HepG2 (cell line): ENCODE results near the gene COPZ1. TPM values are rescaled to one million over a fixed set of nuclear protein-coding genes. Genes with fewer than 3 reads are reported as not detected.

Experiments
- ATAC-seq: fragments of 200-7000 bp; cut with Tn5 transposase; 3 replicates; pipeline ENCODE4 v1.9.1; 2020; ENCODE audit warnings: mild to moderate bottlenecking, moderate library complexity
- BruUV-seq: library from RNA; stranded (reverse); fragments of 400-500 nt; replicated peaks from 2 replicates; lab custom pipeline; 2021; lab: Mats Ljungman, UMichigan
- CTCF ChIA-PET: fragments of 300-600 bp; formaldehyde crosslinking; extraction: SDS; loops from one replicate; lab custom pipeline; 2021; ENCODE audit warnings: low total read pairs, inconsistent platforms, low intra/inter-chr PET ratio; lab: Yijun Ruan, JAX
- POLR2A ChIA-PET: fragments of 350-600 bp; sonication (Branson Sonifier 250); formaldehyde crosslinking; loops from one replicate; lab custom pipeline; 2020; ENCODE audit warnings: antibody characterized with exemption, inconsistent platforms; lab: Yijun Ruan, JAX
- DNase-seq: peaks from one replicate; pipeline ENCODE4 v3.0.0-alpha.2; 2015; ENCODE audit warnings: low spot score
- FAIRE-seq: peaks from 3 replicates; lab custom pipeline; 2011; peaks lifted over from hg19 to GRCh38; lab: Jason Lieb, UNC
- H2AFZ ChIP-seq: one replicate; pipeline ENCODE4 v1.6.1; 2011; ENCODE audit warnings: low read length, inconsistent platforms
- H3K27ac ChIP-seq: fragments of 300-600 bp; 3 replicates; pipeline ENCODE4 v1.8.0; 2011; ENCODE audit warnings: mixed run types, mild to moderate bottlenecking, mixed read lengths, low read length, inconsistent platforms; ENCODE audit not compliant: insufficient read depth; ENCODE audit errors: extremely low read length
- H3K27me3 ChIP-seq, 2 experiments: fragments of 200-600 bp in 1 of 2; 2 replicates in 1 of 2; 3 replicates in 1 of 2; pipeline versions ENCODE4 v1.6.0 to v1.8.0; 2011; ENCODE audit warnings: low read length in 2 of 2, mild to moderate bottlenecking in 2 of 2, moderate library complexity in 2 of 2, inconsistent platforms in 1 of 2; ENCODE audit not compliant: insufficient read depth in 2 of 2, control insufficient read depth in 1 of 2
- H3K36me3 ChIP-seq, 2 experiments: fragments of 200-600 bp in 1 of 2; replicated peaks in 1 of 2; 2 replicates in 1 of 2; 3 replicates in 1 of 2; pipeline versions ENCODE4 v1.5.1 to v1.8.0; 2011; ENCODE audit warnings: low read length in 2 of 2, inconsistent platforms in 1 of 2; ENCODE audit not compliant: insufficient read depth in 2 of 2, control insufficient read depth in 1 of 2
- H3K4me1 ChIP-seq: 2 replicates; pipeline ENCODE4 v1.5.1; 2012; ENCODE audit warnings: low read length, inconsistent platforms; ENCODE audit not compliant: insufficient read depth
- H3K4me2 ChIP-seq: 2 replicates; pipeline ENCODE4 v1.6.0; 2011; ENCODE audit warnings: low read depth, low read length, inconsistent platforms
- H3K4me3 ChIP-seq, 3 experiments: fragments of 200-600 bp in 1 of 3; sonication (generic), shearing (Covaris generic) in 1 of 3; replicated peaks in 1 of 3; 2 replicates each; pipeline ENCODE4 v1.5.1; 2011 to 2016; ENCODE audit warnings: low read length in 3 of 3, inconsistent platforms in 2 of 3, low read depth in 2 of 3, mild to moderate bottlenecking in 2 of 3, control low read depth in 1 of 3, mixed read lengths in 1 of 3; ENCODE audit not compliant: insufficient read depth in 1 of 3
- H3K79me2 ChIP-seq: one replicate; pipeline ENCODE4 v1.6.1; 2011; ENCODE audit warnings: low read length, inconsistent platforms; ENCODE audit not compliant: insufficient read depth
- H3K9ac ChIP-seq: 2 replicates; pipeline ENCODE4 v1.6.0; 2011; ENCODE audit warnings: mild to moderate bottlenecking, low read depth, low read length, inconsistent platforms; ENCODE audit not compliant: insufficient read depth
- H3K9me3 ChIP-seq: 2 replicates; pipeline ENCODE4 v1.5.1; 2012; ENCODE audit warnings: mild to moderate bottlenecking, low read length
- H4K20me1 ChIP-seq: 2 replicates; pipeline ENCODE4 v1.6.0; 2011; ENCODE audit warnings: inconsistent platforms, mild to moderate bottlenecking, low read length, moderate library complexity; ENCODE audit not compliant: insufficient read depth
- AGO2 ChIP-seq: fragments of 200-400 bp; formaldehyde crosslinking; optimal IDR thresholded peaks from 2 replicates; pipeline ENCODE3; 2017; ENCODE audit warnings: mild to moderate bottlenecking, low read depth, low read length, moderate library complexity
- HNRNPLL ChIP-seq: fragments of 200-400 bp; formaldehyde crosslinking; IDR thresholded peaks from 2 replicates; pipeline ENCODE4 v1.6.1; 2017; ENCODE audit warnings: mild to moderate bottlenecking, low read depth, low read length; ENCODE audit not compliant: poor library complexity, severe bottlenecking
- WGBS: methylation state at CpG from one replicate; pipeline ENCODE4 v1.1.6; 2017; ENCODE audit warnings: low lambda C conversion rate; 5-methylcytosine and 5-hydroxymethylcytosine counted together
- in situ Hi-C: cut with HindIII; loops from 2 replicates; pipeline ENCODE4 v1.10.0; 2017; ENCODE audit warnings: low pct_unique_long_range_greater_than_20kb; ENCODE audit not compliant: extremely low pct_ligation_motif_present
- intact Hi-C: fragments of 100-400 bp; cut with micrococcal nuclease; formaldehyde crosslinking; loops from one replicate; pipeline ENCODE4 v1.10.0; 2022; ENCODE audit not compliant: unreplicated experiment
- polyA plus RNA-seq, 8 experiments: library from polyadenylated mRNA; depleted of rRNA in 3 of 8; stranded (reverse) in 7 of 8; unstranded in 1 of 8; fragments of >200 nt; fragmentation: Illumina TruSeq in 4 of 8; extraction: Trizol in 4 of 8; gene quantifications; 2 replicates each; pipeline versions ENCODE4 v1.2.1 to v1.2.3, GENCODE V29; 2011 to 2016; ENCODE audit warnings: low read depth in 4 of 8, missing spikeins in 1 of 8, mixed read lengths in 1 of 8; ENCODE audit not compliant: insufficient read depth in 1 of 8
- total RNA-seq, 5 experiments: library from RNA; depleted of rRNA; stranded (reverse); fragments of >200 nt; fragmentation: Illumina TruSeq; extraction: Trizol; gene quantifications; 2 replicates each; pipeline ENCODE4 v1.2.3, GENCODE V29; 2016; ENCODE audit warnings: low read depth in 1 of 5
- TF ChIP-seq, protein P1 (sequence below): sonication (generic); formaldehyde crosslinking; IDR thresholded peaks from 2 replicates; pipeline ENCODE4 v1.4.0; 2020; ENCODE audit warnings: missing genetic modification reagents
- TF ChIP-seq, protein P2 (sequence below): sonication (generic); formaldehyde crosslinking; IDR thresholded peaks from 2 replicates; pipeline ENCODE4 v1.4.0; 2020; ENCODE audit warnings: missing genetic modification reagents

COPZ1 gene
- total and polyA plus RNA-seq, 2 of the 13 experiments (the other 11 are each of a cell fraction or from before 2014, with no cell fraction given) = 125 to 184 TPM

DNA sequence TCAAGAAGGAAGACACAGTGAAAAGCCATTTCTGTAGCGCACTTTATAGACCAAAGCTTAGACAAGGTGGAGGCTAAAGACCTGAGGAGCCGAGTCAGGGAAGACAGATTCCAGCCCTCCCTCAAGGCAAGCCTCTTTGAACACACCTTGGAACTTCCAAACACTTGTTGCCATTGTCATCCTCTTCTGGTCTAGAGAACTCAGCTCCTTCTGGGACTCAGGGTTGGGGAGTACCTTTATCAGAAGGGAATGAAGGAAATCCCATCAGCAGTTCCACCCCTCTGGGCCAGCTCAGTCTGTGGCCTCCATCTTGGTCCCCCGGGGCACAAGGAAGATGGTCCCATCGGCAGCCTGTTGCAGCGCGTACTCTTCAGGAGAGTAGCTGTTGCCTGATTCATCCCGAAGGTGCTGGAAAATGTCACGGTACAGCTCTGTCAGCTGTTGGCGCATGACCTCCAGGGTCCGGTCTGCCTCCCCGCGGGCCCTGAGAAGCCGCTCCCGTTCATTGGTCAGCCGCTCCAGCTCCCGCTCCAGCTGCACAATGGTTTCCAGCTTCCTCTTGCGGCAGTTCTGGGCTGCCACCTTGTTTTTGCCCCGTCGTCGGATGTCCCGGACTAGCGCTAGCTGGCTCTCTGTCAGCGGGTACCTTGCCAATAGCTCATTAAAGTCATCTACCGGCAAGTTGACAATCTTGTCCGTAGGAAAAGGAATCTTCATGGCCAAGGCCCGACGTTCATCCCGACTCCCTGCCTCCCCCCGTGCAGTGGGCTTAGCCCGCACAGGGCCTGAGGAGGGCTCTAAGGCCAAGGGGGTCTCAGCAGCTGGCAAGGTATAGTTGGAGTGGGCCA is 32.6 kb upstream of the COPZ1 start:
- TF ChIP-seq, protein P1, sequence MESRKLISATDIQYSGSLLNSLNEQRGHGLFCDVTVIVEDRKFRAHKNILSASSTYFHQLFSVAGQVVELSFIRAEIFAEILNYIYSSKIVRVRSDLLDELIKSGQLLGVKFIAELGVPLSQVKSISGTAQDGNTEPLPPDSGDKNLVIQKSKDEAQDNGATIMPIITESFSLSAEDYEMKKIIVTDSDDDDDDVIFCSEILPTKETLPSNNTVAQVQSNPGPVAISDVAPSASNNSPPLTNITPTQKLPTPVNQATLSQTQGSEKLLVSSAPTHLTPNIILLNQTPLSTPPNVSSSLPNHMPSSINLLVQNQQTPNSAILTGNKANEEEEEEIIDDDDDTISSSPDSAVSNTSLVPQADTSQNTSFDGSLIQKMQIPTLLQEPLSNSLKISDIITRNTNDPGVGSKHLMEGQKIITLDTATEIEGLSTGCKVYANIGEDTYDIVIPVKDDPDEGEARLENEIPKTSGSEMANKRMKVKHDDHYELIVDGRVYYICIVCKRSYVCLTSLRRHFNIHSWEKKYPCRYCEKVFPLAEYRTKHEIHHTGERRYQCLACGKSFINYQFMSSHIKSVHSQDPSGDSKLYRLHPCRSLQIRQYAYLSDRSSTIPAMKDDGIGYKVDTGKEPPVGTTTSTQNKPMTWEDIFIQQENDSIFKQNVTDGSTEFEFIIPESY (CRISPR knock-in tag) = peak; percentile 37; the same call in 1 of the 2 replicates
- TF ChIP-seq, protein P2, sequence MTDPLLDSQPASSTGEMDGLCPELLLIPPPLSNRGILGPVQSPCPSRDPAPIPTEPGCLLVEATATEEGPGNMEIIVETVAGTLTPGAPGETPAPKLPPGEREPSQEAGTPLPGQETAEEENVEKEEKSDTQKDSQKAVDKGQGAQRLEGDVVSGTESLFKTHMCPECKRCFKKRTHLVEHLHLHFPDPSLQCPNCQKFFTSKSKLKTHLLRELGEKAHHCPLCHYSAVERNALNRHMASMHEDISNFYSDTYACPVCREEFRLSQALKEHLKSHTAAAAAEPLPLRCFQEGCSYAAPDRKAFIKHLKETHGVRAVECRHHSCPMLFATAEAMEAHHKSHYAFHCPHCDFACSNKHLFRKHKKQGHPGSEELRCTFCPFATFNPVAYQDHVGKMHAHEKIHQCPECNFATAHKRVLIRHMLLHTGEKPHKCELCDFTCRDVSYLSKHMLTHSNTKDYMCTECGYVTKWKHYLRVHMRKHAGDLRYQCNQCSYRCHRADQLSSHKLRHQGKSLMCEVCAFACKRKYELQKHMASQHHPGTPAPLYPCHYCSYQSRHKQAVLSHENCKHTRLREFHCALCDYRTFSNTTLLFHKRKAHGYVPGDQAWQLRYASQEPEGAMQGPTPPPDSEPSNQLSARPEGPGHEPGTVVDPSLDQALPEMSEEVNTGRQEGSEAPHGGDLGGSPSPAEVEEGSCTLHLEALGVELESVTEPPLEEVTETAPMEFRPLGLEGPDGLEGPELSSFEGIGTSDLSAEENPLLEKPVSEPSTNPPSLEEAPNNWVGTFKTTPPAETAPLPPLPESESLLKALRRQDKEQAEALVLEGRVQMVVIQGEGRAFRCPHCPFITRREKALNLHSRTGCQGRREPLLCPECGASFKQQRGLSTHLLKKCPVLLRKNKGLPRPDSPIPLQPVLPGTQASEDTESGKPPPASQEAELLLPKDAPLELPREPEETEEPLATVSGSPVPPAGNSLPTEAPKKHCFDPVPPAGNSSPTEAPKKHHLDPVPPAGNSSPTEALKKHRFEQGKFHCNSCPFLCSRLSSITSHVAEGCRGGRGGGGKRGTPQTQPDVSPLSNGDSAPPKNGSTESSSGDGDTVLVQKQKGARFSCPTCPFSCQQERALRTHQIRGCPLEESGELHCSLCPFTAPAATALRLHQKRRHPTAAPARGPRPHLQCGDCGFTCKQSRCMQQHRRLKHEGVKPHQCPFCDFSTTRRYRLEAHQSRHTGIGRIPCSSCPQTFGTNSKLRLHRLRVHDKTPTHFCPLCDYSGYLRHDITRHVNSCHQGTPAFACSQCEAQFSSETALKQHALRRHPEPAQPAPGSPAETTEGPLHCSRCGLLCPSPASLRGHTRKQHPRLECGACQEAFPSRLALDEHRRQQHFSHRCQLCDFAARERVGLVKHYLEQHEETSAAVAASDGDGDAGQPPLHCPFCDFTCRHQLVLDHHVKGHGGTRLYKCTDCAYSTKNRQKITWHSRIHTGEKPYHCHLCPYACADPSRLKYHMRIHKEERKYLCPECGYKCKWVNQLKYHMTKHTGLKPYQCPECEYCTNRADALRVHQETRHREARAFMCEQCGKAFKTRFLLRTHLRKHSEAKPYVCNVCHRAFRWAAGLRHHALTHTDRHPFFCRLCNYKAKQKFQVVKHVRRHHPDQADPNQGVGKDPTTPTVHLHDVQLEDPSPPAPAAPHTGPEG (CRISPR knock-in tag) = no peak
- peak; percentile 27 for TF ChIP-seq HNRNPLL
- TF ChIP-seq AGO2 = peak; percentile 64
- intact Hi-C loops = no loop called here
- WGBS = 94% methylated on average over 24 of the region's 30 CpGs
- in situ Hi-C loops = no loop called here
- FAIRE-seq = no peak
- H3K79me2 ChIP-seq = no peaks in the 10 kb centered on the region
- H3K4me3 ChIP-seq = no peak overlapping the region
- H3K9ac ChIP-seq = no peak overlapping the region
- H3K4me1 ChIP-seq = peaks cover 39% of the 10 kb centered on the region
- no peak for ATAC-seq
- no peak for DNase-seq
- ChIA-PET CTCF (interaction anchor here (3.4 kb wide), 1 partner anchor 68 kb away, joined by 27 read pairs; no protein-coding TSS in a partner anchor), POLR2A (interaction anchor here (0.8 to 14.6 kb wide), 5 partner anchors 9 to 67 kb away, joined by 3 to 176 read pairs (median 15); partner anchors contain the start of genes CBX5, COPZ1, HNRNPA1 and NFE2)
- no peak overlapping the region for H3K4me2 ChIP-seq
- peaks cover 13% of the 10 kb centered on the region for H4K20me1 ChIP-seq
- no peaks in the 10 kb centered on the region for H3K27me3 ChIP-seq
- no peaks in the 10 kb centered on the region for H3K9me3 ChIP-seq
- no peak overlapping the region for H3K27ac ChIP-seq
- peaks cover 5 to 13% of the 10 kb centered on the region in 2 experiments; a peak in 2 of 5 replicates for H3K36me3 ChIP-seq
- no peak overlapping the region for H2AFZ ChIP-seq
- BruUV-seq = no TSS peak
